SW 1271 (cell line): ENCODE measurements around the gene MRPL24.

ENCODE experiments used
- DNase-seq, 2 experiments: peaks; one replicate each; lab custom pipeline; 2025; lab: John Stamatoyannopoulos, UW

Gene MRPL24

GRCh38 chr1:156709757-156710489 is 31.0 kb downstream of the MRPL24 start:
- no peak for DNase-seq

GRCh38 chr1:156709031-156709430 is 31.9 kb downstream of the MRPL24 start:
- no peak for DNase-seq

DNA sequence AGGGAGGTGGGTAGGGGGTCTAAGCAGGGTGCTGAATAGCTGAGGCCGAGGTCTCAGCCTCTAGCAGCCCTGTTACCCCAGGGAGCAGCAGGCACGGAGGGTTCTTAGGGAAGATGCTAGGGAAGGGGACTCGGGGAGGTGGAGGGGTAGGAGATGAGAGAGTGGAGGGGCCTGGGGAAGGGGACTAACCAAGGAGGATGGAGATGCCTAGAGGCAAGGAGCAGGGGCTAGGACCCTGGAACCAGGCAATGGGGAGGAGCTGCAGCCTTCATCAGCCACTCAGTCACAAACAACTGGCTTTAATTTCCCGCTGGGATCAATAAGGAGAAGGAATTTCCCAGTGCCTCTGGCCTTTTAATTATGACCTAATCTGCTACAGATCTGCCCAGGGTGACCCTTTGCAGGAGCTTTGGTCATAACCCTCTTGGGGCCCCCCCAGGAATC is 32.6 kb downstream of the MRPL24 start:
- no peak for DNase-seq

DNA sequence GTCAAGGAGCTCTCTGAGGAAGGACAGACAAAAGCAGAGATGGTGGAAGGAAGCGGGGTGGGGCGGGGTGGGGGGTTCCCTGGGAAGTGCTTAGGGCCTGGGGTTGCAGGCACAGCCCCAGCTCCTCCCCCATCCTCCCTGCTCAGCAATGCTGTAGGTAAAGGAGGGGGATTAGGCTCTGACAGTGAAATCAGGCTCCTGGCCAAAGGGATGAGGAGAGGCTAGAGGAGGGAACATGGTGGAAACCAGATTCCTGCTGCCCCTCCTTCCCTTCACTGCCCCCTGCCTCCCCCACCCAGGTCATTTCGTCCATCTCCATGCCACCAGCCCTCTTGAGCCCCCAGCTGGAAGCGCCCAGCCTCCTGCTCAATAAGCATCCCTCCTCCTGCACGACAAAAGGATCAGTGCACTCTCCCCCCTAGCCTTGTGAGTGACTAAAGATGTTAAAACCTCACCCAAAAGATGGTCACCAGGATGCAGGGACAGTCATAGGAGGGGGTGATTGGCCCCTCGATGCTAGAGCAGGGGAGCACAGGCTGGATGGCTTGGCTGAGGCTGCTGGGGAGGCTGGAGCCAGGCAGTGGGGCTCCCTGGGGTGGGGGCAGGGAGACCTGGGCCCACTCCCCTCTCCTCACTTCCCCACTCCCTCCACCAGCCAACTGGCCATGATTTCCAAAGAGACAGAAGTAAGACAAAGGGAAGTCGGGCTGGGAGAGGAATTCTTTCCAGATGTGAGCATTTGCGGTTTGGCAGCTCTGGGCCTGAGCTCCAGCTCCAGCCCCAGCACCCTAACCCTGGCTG is 33.3 kb downstream of the MRPL24 start:
- DNase-seq = no peak

GRCh38 chr1:156706657-156707416 is 34.1 kb downstream of the MRPL24 start:
- DNase-seq = no peak

DNA sequence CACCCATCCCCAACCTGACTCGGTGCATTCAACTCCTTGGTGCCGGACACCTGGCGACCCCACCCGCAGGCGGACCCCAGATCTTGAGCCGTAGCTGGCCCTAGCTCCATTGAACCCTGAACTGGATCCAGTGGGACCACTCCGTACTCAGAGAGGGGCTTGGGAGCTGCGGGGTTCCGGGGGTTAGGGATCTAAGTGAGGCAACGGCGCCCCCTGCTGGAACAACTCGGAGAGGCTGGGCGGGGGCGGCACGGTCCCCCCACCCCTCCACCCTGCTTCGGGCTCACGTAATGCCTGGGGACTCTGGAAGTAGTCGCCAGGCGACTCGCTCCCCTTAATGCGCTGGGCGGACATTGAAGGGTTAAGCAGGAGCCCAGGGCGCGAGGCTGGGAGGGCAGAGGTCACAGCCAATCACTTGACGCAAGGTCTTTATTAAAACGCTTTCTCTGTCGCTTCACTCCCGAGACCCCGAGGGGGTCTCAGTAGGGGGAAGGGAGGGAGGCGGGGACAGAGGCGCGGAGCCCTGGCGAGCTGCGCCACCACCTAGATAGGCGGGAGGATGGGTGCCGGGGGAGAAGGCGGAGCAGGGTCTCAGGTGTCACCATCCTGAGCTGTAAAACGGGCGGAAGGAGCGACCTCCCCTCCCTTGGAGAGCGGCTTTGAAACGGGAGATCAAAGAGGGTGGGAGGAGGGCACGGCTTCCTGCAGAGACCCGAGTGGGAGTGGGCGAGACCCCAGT is 34.8 kb downstream of the MRPL24 start:
- no peak for DNase-seq

GRCh38 chr1:156705321-156705917 is 35.5 kb downstream of the MRPL24 start, which contains the start of gene CRABP2:
TSS of gene CRABP2 (minus strand) at chr1:156705583. CDS start at chr1:156705446, 137 bp downstream.
- no peak for DNase-seq

DNA sequence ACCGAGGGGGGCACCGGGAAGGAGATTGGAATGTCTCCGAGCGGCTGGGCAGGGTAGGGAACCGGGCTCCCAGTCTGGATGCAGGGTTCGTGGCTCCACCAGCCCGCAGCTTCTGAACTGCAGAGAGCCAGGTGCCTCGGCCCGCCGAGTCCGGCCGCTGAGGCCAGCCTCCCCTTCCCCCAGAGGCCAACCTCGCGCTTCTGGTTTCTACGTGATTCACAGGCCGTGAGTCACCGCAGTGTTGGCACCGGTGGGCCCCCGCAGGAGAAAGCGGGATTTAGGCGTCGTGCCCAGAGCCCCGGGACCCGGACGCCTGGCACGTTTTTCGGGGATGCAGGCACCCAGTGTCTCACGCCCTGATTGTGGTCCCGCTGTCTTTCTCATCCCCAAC is 36.0 kb downstream of the MRPL24 start:
- DNase-seq = no peak

- DNase-seq = no peak
These were observed 36.6 kb downstream of the MRPL24 start for GRCh38 chr1:156704166-156704711.

DNA sequence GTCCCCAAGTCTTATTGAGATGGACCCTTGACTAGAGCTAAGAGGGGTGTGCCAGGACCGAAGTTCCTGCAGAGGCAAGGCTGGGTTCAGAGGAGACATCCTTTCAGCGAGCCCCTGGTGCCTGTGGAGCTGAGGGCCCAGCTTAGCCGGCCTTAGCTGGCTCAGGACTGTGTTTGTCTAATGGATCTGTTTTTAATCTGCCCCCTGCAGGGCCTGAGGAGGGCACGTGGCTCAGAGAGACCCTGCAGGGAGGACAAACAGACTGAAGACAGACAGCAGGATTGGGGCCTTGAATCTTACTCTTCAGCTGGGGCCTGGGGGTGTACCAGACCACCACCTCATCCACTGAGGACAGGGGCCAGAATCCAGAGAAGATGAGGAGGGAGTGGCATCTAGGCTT is 37.1 kb downstream of the MRPL24 start:
- DNase-seq = no peak

DNA sequence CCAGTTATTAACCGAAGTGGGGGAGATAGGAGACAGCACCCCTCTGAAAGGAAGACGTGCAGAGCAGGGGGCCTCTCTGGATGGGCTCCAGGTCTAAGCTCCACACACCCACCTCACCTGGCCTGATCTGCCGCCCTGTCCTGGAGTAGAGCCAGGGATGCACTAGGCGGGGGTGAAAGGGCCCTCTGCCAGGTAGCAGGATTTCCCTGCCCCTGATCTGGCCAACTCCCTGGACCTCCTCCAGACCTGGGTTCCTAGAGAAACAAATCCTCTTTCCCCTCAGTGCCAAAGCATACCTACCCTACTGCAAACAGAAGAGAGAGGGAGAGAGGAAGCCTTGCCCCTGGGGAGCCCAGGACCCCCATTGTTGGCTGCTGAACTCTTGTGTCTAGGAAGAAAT is 37.6 kb downstream of the MRPL24 start:
- DNase-seq = no peak

DNA sequence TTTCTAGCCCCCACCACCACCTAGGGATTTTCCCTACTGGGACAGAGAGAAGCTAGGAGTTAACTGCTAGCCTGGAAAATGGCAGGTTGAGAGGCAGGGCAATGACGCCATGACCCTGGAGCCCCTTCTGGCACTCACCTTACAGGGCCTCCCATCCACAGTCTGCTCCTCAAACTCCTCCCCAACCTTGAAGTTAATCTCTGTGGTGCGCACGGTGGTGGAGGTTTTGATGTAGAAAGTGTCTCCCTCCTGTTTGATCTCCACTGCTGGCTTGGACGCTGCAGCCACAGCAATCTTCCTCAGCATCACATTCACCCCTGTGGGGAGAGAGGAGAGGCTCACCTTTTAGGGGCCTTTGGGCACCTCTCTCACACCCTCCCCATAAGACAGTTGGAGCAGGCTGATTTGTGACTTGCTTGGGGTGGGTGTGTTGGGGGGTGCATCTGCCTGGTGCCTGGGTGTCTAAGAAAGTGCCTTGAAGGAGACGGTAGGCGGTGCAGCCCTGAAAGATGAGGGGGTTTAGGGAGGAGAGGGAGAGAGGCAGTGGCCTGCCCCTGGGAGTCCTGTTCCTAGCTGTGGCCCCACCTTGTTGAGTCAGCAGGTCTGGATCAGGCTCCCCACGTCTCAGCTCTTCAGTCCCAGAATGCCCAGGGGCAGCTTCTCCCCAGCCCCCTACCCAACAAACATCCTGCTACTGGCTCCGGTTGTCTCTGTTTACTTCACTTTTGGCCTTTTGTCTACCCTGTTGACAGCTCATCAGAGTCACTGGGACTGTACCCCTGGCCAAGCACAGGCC is 40.0 kb downstream of the MRPL24 start:
- DNase-seq = no peak

- DNase-seq = no peak
These were observed 41.9 kb downstream of the MRPL24 start for GRCh38 chr1:156698995-156699394.

GRCh38 chr1:156697481-156697880 is 43.4 kb downstream of the MRPL24 start:
- DNase-seq = no peak

DNA sequence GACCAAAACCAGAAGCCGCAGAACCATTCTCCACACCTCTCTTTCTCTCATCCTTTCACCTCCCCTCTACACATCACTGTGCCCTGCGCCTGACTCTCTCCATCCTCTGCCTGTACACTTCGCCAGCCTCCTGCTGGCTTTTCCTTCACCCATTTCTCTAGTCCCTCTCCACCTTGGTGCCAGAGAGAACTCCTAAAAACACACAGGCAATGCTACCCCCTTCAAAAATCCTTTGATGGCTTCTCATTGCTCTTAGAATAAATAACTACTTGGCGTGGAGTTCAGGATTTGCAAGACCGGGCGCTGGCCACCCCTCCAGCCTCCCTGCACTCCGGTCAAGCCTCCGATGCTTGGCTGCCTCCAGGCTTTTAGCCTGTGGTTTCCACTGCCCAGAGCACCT is 44.1 kb downstream of the MRPL24 start:
- DNase-seq = no peak

DNA sequence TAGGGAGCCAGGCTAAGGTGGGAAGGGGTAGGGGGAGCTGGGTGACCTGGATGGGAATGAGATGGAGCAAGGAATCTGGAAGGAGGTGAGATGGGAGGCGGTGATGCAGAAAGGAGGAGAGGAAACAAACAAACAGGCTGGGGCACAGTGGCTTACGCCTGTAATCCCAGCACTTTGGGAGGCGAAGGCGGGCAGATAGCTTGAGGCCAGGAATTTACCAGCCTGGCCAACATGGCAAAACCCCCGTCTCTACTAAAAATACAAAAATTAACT is 46.3 kb downstream of the MRPL24 start:
- no peak for DNase-seq

- DNase-seq = no peak
These were observed 46.8 kb downstream of the MRPL24 start for GRCh38 chr1:156693848-156694689.

DNA sequence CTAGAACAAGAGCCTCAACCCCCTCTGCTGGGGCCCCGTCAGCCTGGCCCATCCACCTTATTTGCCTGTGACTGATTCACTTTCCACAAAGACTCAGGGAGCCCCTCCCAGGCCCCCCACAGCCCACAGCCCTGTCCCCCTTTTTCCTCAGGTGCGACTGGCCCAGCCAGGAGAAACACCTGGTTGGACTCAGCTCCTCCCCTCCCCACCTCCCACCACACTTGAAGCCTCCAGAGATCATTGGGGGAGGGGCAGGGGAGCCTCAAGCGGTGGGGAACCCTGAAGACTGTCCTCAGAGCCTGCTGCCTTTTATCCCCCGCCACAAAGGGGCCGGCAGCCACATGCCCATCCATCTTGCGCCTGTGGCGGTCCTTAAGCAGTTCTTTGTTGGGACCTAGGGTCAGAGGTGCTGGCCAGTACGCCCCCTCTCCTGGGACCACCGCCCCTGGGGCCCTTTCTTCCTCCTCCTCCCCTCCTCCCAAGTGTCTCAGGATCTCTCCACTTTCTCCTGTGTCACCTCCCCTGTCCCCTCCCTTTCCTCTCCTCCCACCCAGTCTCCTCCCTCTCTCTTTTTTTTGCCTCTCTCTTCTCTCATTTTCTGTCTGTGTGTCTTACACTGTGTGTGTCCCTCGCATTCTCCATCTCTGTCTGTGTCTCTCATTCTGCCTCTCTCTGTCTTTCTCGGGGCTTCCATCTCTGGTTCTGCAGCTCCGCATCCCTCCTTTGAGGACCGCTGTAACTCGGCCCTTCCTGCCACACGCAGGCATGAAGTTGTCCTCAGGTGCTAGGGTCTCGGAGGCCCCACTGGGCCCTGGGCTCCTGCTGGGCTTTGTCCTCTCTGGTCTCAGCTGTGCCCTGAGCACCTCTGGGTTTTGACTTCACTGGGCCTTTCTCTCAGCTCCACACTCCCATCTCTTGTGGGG is 47.7 kb downstream of the MRPL24 start:
- no peak for DNase-seq
